Lower lobe of right lung (tissue), 2 donors: Measurements from ENCODE around the gene NUP205. TPM values are rescaled to one million over a fixed set of nuclear protein-coding genes. Genes with fewer than 3 reads are reported as not detected.

Source experiments
- ATAC-seq, 2 donors: fragments of 200-7000 bp; cut with Tn5 transposase; one replicate each; pipeline ENCODE4 v1.9.1; 2020 to 2022; ENCODE audit warnings: mild to moderate bottlenecking in 2 of 2, moderate library complexity in 2 of 2
- DNase-seq: peaks from one replicate; pipeline ENCODE4 v3.0.0-alpha.2; 2020
- H3K27ac ChIP-seq: fragments of 200-600 bp; one replicate; pipeline ENCODE4 v1.8.0; 2022
- H3K27me3 ChIP-seq: fragments of 200-600 bp; one replicate; pipeline ENCODE4 v1.8.0; 2022; ENCODE audit warnings: low read depth
- H3K36me3 ChIP-seq: fragments of 200-600 bp; one replicate; pipeline ENCODE4 v1.8.0; 2022; ENCODE audit warnings: mild to moderate bottlenecking
- H3K4me1 ChIP-seq: fragments of 200-600 bp; one replicate; pipeline ENCODE4 v1.8.0; 2022
- H3K4me3 ChIP-seq: fragments of 200-600 bp; one replicate; pipeline ENCODE4 v1.8.0; 2022; ENCODE audit warnings: mild to moderate bottlenecking
- H3K9me3 ChIP-seq: fragments of 200-600 bp; one replicate; pipeline ENCODE4 v1.8.0; 2022
- CTCF ChIP-seq: fragments of 200-600 bp; IDR thresholded peaks from one replicate; pipeline ENCODE4 v1.8.0; 2022; ENCODE audit warnings: antibody characterized with exemption, mild to moderate bottlenecking
- intact Hi-C: fragments of 100-400 bp; cut with DNase I; formaldehyde crosslinking; loops from one replicate; pipeline ENCODE4 v1.11.0; 2022
- total RNA-seq: library from RNA; stranded (reverse); fragmentation: NEBNext Ultra II Directional; extraction: Animal tissue kit (Norgen Biotek cat#: 25700); gene quantifications from one replicate; pipeline ENCODE4 v1.2.1, GENCODE V29; 2021
- donor health status: DM: no; HTN: yes; CAD: no; lungs with severe emphysema.

NUP205 gene
- total RNA-seq, 1 donor from 2014 or later: 40.2 TPM

GRCh38 chr7:135571834-135572233 lies 14.1 kb downstream of the NUP205 start:
- Histone ChIP-seq H3K4me1 (no peaks in the 10 kb centered on the region), H3K27ac (no peak overlapping the region), H3K4me3 (no peak overlapping the region), H3K27me3 (no peaks in the 10 kb centered on the region), H3K36me3 (peaks cover 57% of the 10 kb centered on the region), H3K9me3 (no peaks in the 10 kb centered on the region)
- TF ChIP-seq CTCF: no peak
- no peak for DNase-seq
- ATAC-seq: no peak
- intact Hi-C loops: no loop called here

DNA sequence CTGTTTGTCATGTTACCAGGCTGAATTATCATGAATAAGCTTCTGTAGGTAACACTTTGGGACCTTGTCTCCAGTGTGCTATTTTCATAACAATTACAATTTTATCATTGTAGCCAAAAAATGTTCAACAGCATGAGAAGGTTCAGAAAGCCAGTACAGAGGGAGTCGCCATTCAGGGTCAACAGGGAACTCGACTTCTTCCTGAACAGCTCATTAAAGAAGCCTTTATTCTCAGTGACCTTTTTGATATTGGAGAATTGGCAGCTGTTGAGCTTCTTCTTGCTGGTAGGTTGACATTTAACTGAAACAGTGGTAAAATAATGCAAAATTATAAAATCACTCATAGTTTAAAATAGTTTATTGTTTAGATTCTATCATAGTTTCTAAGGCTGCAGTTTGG lies 15.8 kb downstream of the NUP205 start:
- Histone ChIP-seq H3K4me3 (no peak overlapping the region), H3K27ac (no peak overlapping the region), H3K9me3 (no peaks in the 10 kb centered on the region), H3K27me3 (no peaks in the 10 kb centered on the region), H3K36me3 (peaks cover 74% of the 10 kb centered on the region), H3K4me1 (no peaks in the 10 kb centered on the region)
- ATAC-seq (no peak), DNase-seq (no peak)
- intact Hi-C loops: no loop called here
- no peak for TF ChIP-seq CTCF

DNA sequence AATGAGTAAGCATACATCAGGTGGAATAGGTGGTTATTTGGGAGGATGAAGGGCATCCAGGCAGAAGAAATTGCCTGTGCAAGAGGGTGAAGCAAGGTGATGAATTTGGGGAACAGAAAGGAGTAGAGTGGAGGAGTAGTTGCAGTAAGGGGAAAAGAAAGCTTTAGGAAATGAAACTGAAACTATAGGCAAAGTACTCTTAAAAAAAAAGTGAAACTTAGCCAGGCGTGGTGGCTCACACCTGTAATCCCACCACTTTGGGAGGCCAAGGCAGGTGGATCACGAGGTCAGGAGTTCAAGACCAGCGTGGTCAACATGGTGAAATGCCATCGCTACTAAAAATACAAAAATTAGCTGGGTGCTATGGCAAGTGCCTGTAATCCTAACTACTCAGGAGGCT lies 17.6 kb downstream of the NUP205 start:
- intact Hi-C loops: no loop called here
- no peaks in the 10 kb centered on the region for H3K4me1 ChIP-seq
- DNase-seq (no peak), ATAC-seq (no peak)
- H3K27ac ChIP-seq: no peak overlapping the region
- peaks cover 92% of the 10 kb centered on the region for H3K36me3 ChIP-seq
- no peaks in the 10 kb centered on the region for H3K9me3 ChIP-seq
- TF ChIP-seq CTCF: no peak
- H3K4me3 ChIP-seq: no peak overlapping the region
- H3K27me3 ChIP-seq: no peaks in the 10 kb centered on the region

GRCh38 chr7:135578569-135578968 lies 20.9 kb downstream of the NUP205 start:
- no peaks in the 10 kb centered on the region for H3K27me3 ChIP-seq
- DNase-seq: no peak
- peaks cover 100% of the 10 kb centered on the region for H3K36me3 ChIP-seq
- ATAC-seq: no peak
- no peak overlapping the region for H3K27ac ChIP-seq
- H3K4me3 ChIP-seq: no peak overlapping the region
- TF ChIP-seq CTCF: no peak
- no peaks in the 10 kb centered on the region for H3K4me1 ChIP-seq
- H3K9me3 ChIP-seq: no peaks in the 10 kb centered on the region
- intact Hi-C loops: no loop called here

GRCh38 chr7:135584362-135585353 lies 26.9 kb downstream of the NUP205 start:
- no peak for DNase-seq
- Histone ChIP-seq H3K4me3 (no peak overlapping the region), H3K27ac (no peak overlapping the region), H3K27me3 (no peaks in the 10 kb centered on the region), H3K36me3 (peaks cover 95% of the 10 kb centered on the region), H3K4me1 (no peaks in the 10 kb centered on the region), H3K9me3 (no peaks in the 10 kb centered on the region)
- intact Hi-C loops: no loop called here
- no peak for TF ChIP-seq CTCF
- ATAC-seq: no peak
